ENCODE measurements around the gene KRT36. TPM values are rescaled to one million over a fixed set of nuclear protein-coding genes. Genes with fewer than 3 reads are reported as not detected.

Gene KRT36
- total and polyA plus RNA-seq, 2 donors (not counting 1 experiment from before 2014, with no cell fraction given) = not detected

- POLR2A ChIA-PET = no interaction called here
- Mint-ChIP-seq H3K4me1 (peaks cover 4% of the 10 kb centered on the region), H3K9me3 (ENCODE audit: insufficient read depth) (no peaks in the 10 kb centered on the region), H3K4me3 (no peak overlapping the region), H3K27ac (no peak overlapping the region), H3K27me3 (peaks cover 8% of the 10 kb centered on the region)
- Histone ChIP-seq H3K79me2 (ENCODE audit: control insufficient read depth, insufficient read depth, low read length) (no peaks in the 10 kb centered on the region), H3K4me1 (ENCODE audit: control insufficient read depth in 2 of 2, insufficient read depth in 2 of 2, low read length in 2 of 2) (peaks cover 4 to 6% of the 10 kb centered on the region in 2 donors), H4K20me1 (ENCODE audit: control insufficient read depth, insufficient read depth, low read length, poor library complexity, severe bottlenecking) (no peaks in the 10 kb centered on the region), H3K27me3 (replicated peaks in 1 of 4; ENCODE audit: control extremely low read depth in 1 of 4, control insufficient read depth in 3 of 4, insufficient read depth in 4 of 4, low read length in 3 of 4) (no peaks in the 10 kb centered on the region), H3K4me2 (replicated peaks; ENCODE audit: low read depth, low read length, poor library complexity, severe bottlenecking) (no peak overlapping the region), H3K27ac (ENCODE audit: low read length in 2 of 2) (no peak overlapping the region), H3K9me3 (ENCODE audit: control extremely low read depth in 1 of 3, control insufficient read depth in 2 of 3, insufficient read depth in 1 of 3, low read length in 2 of 3) (no peaks in the 10 kb centered on the region), H3K4me3 (ENCODE audit: control extremely low read depth in 1 of 5, extremely low read depth in 1 of 5, insufficient read depth in 1 of 5, low read depth in 2 of 5, low read length in 4 of 5) (no peak overlapping the region), H3K9ac (ENCODE audit: low read length) (no peak overlapping the region), H3K36me3 (replicated peaks in 1 of 2; ENCODE audit: control extremely low read depth in 1 of 2, control insufficient read depth in 1 of 2, extremely low read depth in 1 of 2, insufficient read depth in 2 of 2, low read length in 1 of 2) (no peaks in the 10 kb centered on the region), H2AFZ (ENCODE audit: insufficient read depth, low read depth, low read length, poor library complexity, severe bottlenecking) (no peak overlapping the region)
- DNase-seq = no peak
- no peak for ATAC-seq (ENCODE audit: low read depth)
- TF ChIP-seq EZH2 (IDR thresholded peaks at IDR 0.05; ENCODE audit: borderline replicate concordance, insufficient read depth, low read depth, low read length, poor library complexity, severe bottlenecking) (no peak), CTCF (IDR thresholded peaks at IDR 0.05) (no peak)
- WGBS (ENCODE audit: insufficient coverage) = no CpG with 5 or more reads among the region's 2 CpGs
- CTCF ChIA-PET = no interaction called here
- intact Hi-C loops (cut with micrococcal nuclease) = no loop called here
These were observed 9.6 kb downstream of the KRT36 start for GRCh38 chr17:41480136-41480535.

- H3K4me3 Mint-ChIP-seq = no peak overlapping the region
- Histone ChIP-seq H2AFZ (ENCODE audit: insufficient read depth, low read depth, low read length, poor library complexity, severe bottlenecking) (no peak overlapping the region), H3K36me3 (replicated peaks in 1 of 2; ENCODE audit: control extremely low read depth in 1 of 2, control insufficient read depth in 1 of 2, extremely low read depth in 1 of 2, insufficient read depth in 2 of 2, low read length in 1 of 2) (no peaks in the 10 kb centered on the region), H3K4me1 (ENCODE audit: control insufficient read depth in 2 of 2, insufficient read depth in 2 of 2, low read length in 2 of 2) (peaks cover 4 to 6% of the 10 kb centered on the region in 2 donors), H3K4me3 (ENCODE audit: control extremely low read depth in 1 of 5, extremely low read depth in 1 of 5, insufficient read depth in 1 of 5, low read depth in 2 of 5, low read length in 4 of 5) (no peak overlapping the region), H3K79me2 (ENCODE audit: control insufficient read depth, insufficient read depth, low read length) (no peaks in the 10 kb centered on the region), H3K27me3 (replicated peaks in 1 of 4; ENCODE audit: control extremely low read depth in 1 of 4, control insufficient read depth in 3 of 4, insufficient read depth in 4 of 4, low read length in 3 of 4) (no peaks in the 10 kb centered on the region), H3K9ac (ENCODE audit: low read length) (no peak overlapping the region), H3K27ac (ENCODE audit: low read length in 2 of 2) (no peak overlapping the region), H3K4me2 (replicated peaks; ENCODE audit: low read depth, low read length, poor library complexity, severe bottlenecking) (no peak overlapping the region), H4K20me1 (ENCODE audit: control insufficient read depth, insufficient read depth, low read length, poor library complexity, severe bottlenecking) (no peaks in the 10 kb centered on the region), H3K9me3 (ENCODE audit: control extremely low read depth in 1 of 3, control insufficient read depth in 2 of 3, insufficient read depth in 1 of 3, low read length in 2 of 3) (no peaks in the 10 kb centered on the region)
- H3K27me3 Mint-ChIP-seq = peaks cover under 1% of the 10 kb centered on the region
- H3K27ac Mint-ChIP-seq = no peak overlapping the region
- no peak for TF ChIP-seq EZH2 (IDR thresholded peaks at IDR 0.05; ENCODE audit: borderline replicate concordance, insufficient read depth, low read depth, low read length, poor library complexity, severe bottlenecking)
- no peak for TF ChIP-seq CTCF (IDR thresholded peaks at IDR 0.05)
- POLR2A ChIA-PET = no interaction called here
- 89% methylated on average over 6 of the region's 8 CpGs for WGBS (ENCODE audit: insufficient coverage)
- CTCF ChIA-PET = no interaction called here
- intact Hi-C loops (cut with micrococcal nuclease) = no loop called here
- H3K4me1 Mint-ChIP-seq = peaks cover 4% of the 10 kb centered on the region
- no peaks in the 10 kb centered on the region for H3K9me3 Mint-ChIP-seq (ENCODE audit: insufficient read depth)
- no peak for DNase-seq
- no peak for ATAC-seq (ENCODE audit: low read depth)
These were observed 11.5 kb downstream of the KRT36 start for GRCh38 chr17:41478237-41478636.
